ENCODE data around the gene RPS15. TPM values are rescaled to one million over a fixed set of nuclear protein-coding genes. Genes with fewer than 3 reads are reported as not detected.
A peak's percentile ranks its signal among the peaks of the same experiment; 100 is the strongest.

Gene RPS15
- total and polyA plus RNA-seq, 2 of the 13 experiments (the other 11 are each of a cell fraction or from before 2014, with no cell fraction given) = 695 to 1,411 TPM

DNA sequence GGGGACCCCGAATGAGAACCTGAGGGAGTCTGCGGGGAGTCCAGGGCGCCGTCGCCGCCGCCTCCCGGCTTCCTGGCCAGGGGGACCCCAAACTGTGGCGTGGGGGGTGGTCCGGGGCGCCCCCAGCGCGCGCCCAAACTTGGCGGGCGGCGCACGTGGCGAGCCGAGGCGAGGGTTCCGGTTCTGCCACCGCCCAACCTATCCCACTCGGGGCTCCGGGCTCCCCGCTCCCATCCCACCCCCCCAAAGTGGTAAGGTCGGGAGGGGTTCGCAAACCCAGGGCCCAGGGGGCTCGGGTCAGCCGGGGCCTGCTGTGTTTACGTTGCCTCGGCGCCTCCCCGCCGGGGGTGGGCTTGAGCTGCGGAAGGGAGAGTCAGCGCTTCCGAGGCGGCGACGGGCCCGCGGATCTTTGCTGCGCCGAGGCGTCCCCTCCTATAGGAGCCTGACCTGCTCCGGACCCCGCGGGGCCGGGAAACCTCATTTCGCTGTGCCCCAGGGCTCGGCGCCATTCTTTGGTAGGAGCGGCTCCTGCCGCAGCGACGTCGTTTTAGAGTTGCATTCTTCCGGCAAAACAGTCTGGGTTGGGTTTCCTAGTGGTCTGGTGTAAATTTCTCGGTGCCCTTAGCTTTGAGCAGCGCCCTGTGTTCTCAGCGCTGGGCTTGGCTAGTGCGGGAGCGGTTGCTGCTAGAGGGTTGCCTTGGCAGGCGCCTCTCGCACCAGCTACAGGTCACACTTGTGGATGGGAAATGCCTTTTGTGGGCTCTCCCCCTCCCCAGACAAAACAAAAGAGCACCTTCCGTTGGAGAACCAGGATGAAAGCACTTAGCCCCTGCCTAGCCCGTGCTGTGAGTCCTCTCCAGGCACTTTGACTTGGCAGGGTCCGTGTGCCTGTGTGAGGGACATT is 29.6 kb upstream of the RPS15 start (continued):
- TF ChIP-seq SAP130 (CRISPR knock-in tag; IDR thresholded peaks at IDR 0.05; ENCODE audit: low read depth) (peak; percentile 76), ZMYM3 (CRISPR knock-in tag; IDR thresholded peaks at IDR 0.05) (no peak), CC2D1A (CRISPR knock-in tag; IDR thresholded peaks at IDR 0.05) (no peak), ARNT2 (CRISPR knock-in tag; IDR thresholded peaks at IDR 0.05; ENCODE audit: low read depth) (no peak), ZNF331 (CRISPR knock-in tag; IDR thresholded peaks at IDR 0.05) (peak; percentile 12; the same call in 1 of the 2 replicates), PLRG1 (conservative IDR thresholded peaks at IDR 0.05) (no peak), AHR (CRISPR knock-in tag; IDR thresholded peaks at IDR 0.05) (no peak), ZNF121 (CRISPR knock-in tag; IDR thresholded peaks at IDR 0.05) (no peak), KLF12 (CRISPR knock-in tag; IDR thresholded peaks at IDR 0.05; ENCODE audit: borderline replicate concordance) (no peak), GABPA (IDR thresholded peaks at IDR 0.05; ENCODE audit: low read depth, low read length) (no peak), GABPA (CRISPR knock-in tag; IDR thresholded peaks at IDR 0.05; ENCODE audit: low read depth) (no peak), POGZ (CRISPR knock-in tag; IDR thresholded peaks at IDR 0.05) (no peak)
- TF ChIP-seq, protein P1, sequence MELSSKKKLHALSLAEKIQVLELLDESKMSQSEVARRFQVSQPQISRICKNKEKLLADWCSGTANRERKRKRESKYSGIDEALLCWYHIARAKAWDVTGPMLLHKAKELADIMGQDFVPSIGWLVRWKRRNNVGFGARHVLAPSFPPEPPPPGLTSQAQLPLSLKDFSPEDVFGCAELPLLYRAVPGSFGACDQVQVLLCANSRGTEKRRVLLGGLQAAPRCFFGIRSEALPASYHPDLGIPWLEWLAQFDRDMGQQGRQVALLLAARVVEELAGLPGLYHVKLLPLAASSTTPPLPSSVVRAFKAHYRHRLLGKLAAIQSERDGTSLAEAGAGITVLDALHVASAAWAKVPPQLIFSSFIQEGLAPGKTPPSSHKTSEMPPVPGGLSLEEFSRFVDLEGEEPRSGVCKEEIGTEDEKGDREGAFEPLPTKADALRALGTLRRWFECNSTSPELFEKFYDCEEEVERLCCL (CRISPR knock-in tag; IDR thresholded peaks at IDR 0.05; ENCODE audit: borderline replicate concordance) = no peak
- TF ChIP-seq, protein P2, sequence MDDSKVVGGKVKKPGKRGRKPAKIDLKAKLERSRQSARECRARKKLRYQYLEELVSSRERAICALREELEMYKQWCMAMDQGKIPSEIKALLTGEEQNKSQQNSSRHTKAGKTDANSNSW (CRISPR knock-in tag; IDR thresholded peaks at IDR 0.05; ENCODE audit: borderline replicate concordance) = no peak
- TF ChIP-seq, protein P3, sequence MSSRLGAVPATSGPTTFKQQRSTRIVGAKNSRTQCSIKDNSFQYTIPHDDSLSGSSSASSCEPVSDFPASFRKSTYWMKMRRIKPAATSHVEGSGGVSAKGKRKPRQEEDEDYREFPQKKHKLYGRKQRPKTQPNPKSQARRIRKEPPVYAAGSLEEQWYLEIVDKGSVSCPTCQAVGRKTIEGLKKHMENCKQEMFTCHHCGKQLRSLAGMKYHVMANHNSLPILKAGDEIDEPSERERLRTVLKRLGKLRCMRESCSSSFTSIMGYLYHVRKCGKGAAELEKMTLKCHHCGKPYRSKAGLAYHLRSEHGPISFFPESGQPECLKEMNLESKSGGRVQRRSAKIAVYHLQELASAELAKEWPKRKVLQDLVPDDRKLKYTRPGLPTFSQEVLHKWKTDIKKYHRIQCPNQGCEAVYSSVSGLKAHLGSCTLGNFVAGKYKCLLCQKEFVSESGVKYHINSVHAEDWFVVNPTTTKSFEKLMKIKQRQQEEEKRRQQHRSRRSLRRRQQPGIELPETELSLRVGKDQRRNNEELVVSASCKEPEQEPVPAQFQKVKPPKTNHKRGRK (CRISPR knock-in tag; IDR thresholded peaks at IDR 0.05) = no peak
- TF ChIP-seq, protein P4, sequence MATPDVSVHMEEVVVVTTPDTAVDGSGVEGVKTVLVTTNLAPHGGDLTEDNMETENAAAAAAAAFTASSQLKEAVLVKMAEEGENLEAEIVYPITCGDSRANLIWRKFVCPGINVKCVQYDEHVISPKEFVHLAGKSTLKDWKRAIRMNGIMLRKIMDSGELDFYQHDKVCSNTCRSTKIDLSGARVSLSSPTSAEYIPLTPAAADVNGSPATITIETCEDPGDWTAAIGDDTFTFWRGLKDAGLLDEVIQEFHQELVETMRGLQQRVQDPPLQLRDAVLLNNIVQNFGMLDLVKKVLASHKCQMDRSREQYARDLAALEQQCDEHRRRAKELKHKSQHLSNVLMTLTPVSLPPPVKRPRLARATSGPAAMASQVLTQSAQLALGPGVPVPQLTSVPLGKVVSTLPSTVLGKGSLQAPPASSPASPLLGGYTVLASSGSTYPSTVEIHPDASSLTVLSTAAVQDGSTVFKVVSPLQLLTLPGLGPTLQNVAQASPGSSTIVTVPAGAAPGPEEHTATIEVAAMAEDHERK (CRISPR knock-in tag; IDR thresholded peaks at IDR 0.05; ENCODE audit: low read depth) = no peak
